Suprapubic skin (tissue), 3 donors: ENCODE data around the gene SMTNL2.

ENCODE experiments used
- EP300 ChIP-seq: sonication (generic); formaldehyde crosslinking; IDR thresholded peaks from one replicate; pipeline ENCODE4 v1.6.1; 2017; ENCODE audit warnings: antibody characterized with exemption
- POLR2A ChIP-seq, 2 donors: fragments of 450-650 bp; IDR thresholded peaks; one replicate each; pipeline ENCODE4 v1.6.1; 2017; ENCODE audit warnings: antibody characterized with exemption in 2 of 2, mild to moderate bottlenecking in 2 of 2, moderate library complexity in 2 of 2
- TF ChIP-seq, protein P1 (sequence below), 2 donors: fragments of 200-600 bp in 1 of 2; fragments of 450-650 bp in 1 of 2; sonication (generic) in 1 of 2; IDR thresholded peaks; one replicate each; pipeline ENCODE4 v1.5.1; 2016 to 2019; ENCODE audit warnings: antibody characterized with exemption in 2 of 2, mild to moderate bottlenecking in 1 of 2, moderate library complexity in 1 of 2

DNA sequence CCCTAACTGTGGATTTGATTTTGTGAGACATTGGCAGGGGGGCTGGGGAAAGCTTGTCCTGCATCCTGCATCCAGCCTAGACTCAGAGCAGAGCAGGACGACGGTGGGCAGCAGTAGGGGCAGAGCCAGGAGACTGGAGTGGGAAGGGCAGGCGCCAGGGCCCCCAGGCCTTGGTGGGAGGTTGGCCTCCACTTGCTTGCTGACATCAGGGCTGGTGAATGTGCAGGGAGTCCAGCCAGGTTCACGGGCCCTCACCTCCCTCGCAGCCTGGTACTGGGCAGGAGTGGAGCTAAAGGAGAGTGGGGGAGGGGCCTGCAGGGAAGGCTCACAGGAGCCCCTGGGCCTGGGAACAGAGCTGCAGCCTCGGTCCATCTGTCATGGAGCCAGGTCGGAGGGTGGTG lies 2.2 kb upstream of the SMTNL2 start:
- TF ChIP-seq, protein P1, sequence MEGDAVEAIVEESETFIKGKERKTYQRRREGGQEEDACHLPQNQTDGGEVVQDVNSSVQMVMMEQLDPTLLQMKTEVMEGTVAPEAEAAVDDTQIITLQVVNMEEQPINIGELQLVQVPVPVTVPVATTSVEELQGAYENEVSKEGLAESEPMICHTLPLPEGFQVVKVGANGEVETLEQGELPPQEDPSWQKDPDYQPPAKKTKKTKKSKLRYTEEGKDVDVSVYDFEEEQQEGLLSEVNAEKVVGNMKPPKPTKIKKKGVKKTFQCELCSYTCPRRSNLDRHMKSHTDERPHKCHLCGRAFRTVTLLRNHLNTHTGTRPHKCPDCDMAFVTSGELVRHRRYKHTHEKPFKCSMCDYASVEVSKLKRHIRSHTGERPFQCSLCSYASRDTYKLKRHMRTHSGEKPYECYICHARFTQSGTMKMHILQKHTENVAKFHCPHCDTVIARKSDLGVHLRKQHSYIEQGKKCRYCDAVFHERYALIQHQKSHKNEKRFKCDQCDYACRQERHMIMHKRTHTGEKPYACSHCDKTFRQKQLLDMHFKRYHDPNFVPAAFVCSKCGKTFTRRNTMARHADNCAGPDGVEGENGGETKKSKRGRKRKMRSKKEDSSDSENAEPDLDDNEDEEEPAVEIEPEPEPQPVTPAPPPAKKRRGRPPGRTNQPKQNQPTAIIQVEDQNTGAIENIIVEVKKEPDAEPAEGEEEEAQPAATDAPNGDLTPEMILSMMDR (IDR thresholded peaks at IDR 0.05) = no peak
- TF ChIP-seq POLR2A (IDR thresholded peaks at IDR 0.05) (no peak), EP300 (no peak)
